HG03571 (cell line): Measurements from ENCODE around the gene C19orf81.

ENCODE experiments used
- ATAC-seq: cut with Tn5 transposase; IDR thresholded peaks from one replicate; pipeline ENCODE4 v1.9.1; 2021; ENCODE audit not compliant: unreplicated experiment

Gene C19orf81

DNA sequence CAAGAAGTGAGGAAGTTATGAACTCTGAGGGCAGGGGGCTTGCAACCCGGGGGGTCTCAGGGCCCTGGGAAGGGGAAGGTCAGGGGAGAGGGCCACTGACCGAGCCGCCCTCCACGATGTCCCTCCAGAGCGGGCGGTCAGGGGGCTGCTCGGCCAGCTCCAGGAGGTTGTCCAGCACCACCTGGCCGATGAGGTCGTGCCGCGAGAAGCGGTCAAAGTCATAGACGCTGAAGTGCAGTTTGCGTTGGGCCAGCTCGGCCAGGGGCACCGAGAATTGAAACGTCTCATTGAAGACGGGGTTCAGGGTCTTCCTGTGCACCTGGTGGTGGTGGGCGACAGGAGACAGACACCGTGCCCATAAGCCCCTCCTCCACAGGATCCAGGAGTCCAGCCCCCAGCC is 20.1 kb upstream of the C19orf81 start:
- no peak for ATAC-seq

- no peak for ATAC-seq
These were observed 19.4 kb upstream of the C19orf81 start for GRCh38 chr19:50629801-50630200.

DNA sequence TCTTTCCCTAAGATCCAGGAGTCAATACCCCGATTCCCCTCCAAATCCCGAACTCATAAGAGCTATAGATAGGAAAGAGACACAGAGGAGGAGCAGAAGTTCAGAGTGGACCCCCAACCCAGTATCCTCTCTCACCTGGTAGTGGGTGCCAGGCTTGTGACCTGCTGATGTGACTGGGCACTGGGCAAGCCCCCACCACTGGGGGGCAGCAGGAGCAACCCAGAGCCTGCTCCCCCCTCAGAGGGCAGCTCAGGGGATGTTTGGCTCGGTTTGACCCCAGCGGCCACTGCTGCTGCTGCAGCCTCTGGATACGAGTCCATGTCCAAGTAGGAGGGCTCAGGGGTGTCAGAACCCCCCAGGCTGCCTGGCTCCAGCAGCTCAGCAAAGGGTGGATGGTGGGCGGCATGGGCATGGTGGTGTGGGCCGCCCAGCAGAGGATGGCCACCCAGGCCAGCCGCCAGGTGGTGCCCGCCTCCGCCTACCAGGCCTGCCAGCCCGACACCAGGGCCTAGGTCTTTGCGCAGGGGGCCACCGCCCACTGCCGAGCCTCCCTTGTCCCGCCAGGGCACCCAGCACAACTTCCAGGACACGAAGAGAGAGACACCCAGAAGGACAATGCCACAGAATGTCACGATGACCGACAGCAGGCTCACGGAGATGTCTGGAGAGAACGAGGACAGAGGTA is 17.0 kb upstream of the C19orf81 start:
- ATAC-seq, result no peak

DNA sequence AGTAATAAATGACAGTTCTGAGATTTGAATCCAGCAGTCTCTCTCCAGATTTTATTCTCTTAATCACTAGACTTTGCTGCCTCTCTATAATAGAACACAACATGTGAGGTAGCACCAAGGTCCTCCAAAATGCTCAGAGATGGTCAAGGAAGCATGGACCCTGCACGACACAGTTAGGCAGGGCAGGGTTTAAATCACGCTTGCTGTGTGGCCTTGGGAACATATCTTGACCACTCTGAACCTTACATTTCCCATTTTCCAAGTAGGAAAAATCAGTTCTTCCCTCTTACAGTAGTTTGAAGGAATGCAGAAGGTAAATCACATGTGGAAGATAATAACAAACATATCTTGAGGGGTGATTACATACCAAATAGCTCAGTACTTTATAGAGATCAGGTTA is 15.9 kb upstream of the C19orf81 start:
- no peak for ATAC-seq

DNA sequence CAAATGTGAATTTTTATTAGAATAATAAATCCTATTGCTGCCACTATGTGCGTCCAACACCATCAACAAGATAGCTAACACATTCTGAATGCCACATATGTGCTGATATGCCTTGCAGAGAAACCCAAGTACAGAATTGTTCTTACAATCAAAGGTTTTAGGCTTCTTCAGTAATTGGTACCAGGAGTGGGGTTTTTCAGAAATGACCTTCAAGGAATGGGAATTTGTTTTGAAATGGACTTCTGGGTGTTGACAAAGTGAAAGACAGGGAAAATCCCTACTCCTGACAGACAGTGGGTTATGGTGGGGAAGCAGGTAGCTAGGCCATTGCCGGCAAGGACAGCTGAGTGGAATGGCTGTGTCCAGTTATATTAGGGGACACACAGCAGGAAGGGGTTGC is 15.3 kb upstream of the C19orf81 start:
- no peak for ATAC-seq

DNA sequence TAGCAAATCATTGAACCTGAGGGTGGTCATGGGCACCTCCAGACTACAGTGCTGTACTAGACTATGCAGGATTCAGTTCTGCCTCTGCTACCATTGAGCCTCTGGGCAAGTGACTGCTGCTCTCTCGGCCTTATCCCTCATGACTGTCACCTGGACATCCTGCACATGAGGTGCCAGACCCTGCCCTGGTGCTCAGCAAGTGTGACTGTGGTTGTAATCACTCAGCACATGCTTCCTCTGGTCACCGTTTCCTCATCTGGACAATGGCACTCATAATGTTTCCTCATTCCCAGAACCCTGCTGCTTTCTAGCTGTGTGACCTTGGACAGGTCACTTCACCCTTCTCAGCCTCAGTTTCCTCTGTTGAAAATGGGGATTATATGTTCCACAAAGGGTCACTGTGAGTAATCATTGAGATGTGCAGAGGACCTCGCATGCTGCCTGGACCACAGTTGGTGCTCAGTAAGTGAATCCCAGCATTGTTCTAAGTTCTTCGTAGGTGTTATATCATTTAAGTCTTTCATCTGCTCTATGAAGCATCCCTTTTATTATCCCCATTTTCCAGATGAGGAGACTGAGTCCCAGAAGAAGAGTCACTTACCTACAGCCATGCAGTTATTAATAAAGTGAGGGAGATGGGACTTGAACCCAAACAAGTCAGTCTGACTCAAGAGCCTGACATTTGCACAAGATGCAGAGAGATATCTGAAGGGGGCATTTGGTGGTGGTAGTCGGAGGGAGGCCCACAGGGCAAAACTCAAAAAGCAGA is 12.7 kb upstream of the C19orf81 start:
- no peak for ATAC-seq

- ATAC-seq, result no peak
These were observed 10.6 kb upstream of the C19orf81 start for GRCh38 chr19:50638600-50638999.

DNA sequence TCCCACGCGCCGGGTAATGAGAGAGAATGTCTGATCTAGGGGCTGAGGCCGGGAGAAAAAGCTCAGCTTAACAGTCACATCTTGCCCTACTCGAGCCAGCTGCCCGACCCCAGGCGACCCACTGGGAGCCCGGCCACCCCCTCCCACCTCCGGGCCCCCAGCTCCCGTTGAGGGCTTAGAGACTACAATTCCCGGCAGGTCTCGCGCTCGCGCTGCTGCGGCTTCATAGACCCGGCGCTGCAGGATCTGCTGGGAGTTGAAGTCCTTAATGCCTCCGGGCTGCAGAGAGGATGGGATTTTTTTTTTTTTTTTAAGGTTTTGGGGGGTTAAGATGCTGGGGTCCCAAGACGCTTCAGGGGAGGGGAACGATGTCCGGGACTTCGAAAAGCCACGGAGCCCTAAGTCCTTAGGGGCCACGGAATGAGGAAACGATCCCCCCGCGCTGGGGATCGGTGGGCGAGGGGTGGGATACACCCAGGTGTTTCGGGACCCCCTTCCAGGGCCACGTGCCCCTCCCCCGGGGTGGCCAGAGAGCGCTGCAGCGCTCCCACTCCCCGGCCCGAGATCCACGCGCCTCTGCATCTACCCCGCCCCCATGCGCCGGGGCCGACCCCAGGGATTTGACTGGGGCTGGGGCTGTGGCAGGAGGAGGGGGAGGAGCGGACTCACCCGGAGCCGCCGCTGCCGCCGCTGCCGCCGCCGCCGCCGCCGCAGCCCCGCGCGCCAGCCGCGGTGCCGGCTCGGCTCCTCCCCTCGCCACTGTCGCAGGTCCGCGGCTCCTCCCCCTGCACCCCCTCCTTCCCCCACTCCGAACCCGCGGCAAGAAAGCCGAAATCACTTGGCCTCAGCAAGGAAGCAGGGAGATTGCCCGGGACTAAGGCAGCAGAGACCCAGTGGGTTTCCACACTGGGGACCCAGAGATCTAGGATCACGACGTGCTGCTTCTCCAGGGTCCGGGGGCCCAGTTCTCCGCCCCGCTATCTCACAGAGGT is 9.8 kb upstream of the C19orf81 start, which contains the start of gene SYT3:
SYT3 (minus strand) TSS at position 761 of the 992 bp plus-strand sequence. CDS start 2,470 bp downstream, outside the sequence.
- no peak for ATAC-seq

DNA sequence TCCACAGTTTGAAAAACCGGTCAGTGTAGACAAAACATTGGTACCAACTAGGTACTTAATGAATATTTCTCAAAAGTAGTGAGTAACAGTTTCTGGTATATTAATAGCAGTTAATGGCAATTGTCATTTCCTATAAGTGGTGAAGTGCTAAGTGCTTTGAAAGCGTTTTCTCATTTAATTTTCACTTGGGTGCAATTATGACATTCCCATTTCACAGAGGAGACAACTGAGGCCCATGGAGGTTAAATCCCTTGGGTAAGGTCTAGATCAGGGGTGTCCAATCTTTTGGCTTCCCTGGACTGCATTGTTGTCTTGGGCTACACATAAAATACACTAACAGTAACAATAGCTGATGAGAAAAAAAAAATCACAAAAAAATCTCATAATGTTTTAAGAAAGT is 8.9 kb upstream of the C19orf81 start:
- no peak for ATAC-seq

DNA sequence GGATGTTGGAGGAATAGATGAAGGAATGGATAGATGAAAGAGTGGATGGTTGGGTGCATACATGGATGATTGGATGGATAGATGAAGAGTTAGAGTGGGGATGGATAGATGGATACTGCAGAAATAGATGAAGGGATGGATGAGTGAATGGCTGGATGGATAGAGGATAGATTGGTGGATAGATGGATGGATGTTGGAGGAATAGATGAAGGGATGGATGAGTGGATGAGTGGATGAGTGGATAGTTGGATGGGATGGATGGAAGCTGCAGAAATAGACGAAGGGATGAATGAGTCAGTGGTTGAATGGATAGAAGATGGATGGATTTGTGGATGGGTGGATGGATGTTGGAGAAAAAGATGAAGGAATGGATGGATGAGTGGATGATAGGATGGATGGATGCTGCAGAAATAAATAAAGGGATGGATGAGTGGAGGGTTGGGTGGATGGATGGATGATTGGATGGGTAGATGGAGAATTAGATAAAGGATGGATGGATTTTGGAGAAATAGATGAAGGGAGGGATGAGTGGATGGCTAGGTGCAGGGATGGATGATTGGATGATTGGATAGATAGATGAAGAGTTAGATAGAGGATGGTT is 4.8 kb upstream of the C19orf81 start:
- ATAC-seq, result no peak

DNA sequence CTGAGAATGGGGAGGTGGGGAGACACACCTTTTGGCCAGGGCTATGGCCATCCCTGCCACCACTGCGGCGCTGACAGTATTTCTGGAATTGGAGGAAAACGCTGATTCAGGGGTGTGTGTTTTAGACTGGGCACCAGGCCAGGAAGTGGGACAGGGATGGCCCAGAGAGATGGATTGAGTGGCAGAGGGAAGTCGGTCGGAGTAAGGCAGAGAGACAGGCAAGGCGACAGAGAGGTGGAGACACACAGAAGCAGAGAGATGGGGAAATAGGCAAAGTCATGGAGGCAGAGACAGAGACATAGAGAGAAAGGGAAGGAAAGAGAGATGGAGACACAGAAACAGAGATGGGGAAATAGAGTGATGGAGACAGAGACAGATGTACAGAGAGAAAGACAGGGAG is 4.1 kb upstream of the C19orf81 start:
- no peak for ATAC-seq

GRCh38 chr19:50646074-50646807 is 3.0 kb upstream of the C19orf81 start:
- ATAC-seq, result no peak

DNA sequence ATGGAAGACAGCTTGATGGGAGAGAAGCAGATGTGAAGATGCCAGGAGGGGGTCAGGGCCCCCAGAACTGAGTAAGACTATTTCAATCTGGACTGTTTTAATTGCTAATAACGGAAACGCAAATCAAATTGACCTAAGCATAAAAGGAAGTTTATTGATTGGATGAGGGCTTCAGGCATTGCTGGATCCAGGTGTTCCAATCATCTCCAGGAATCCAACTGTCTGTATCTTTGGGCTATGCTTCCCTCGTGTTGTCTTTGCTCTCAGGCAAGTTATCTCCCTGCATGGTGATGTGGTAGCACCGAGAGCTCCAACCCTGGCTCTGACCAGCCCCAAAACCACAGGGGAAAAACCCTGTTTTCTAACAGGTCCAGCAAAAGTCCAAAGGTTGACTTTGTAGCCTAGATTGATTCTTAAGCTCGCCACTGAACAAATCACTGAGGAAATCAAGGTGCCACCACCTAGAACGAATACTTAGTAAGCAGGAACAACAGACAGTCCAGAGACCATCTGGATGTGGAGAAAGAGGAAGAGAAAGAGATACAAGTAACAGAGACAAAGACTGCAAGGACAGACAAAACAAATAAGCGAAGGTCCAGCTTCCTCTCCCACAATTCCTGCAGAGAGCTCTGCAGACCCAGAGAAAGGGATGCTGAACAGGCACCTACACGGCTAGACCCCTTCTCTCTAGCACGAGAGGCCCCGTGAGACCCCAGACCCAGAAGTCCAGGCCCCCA is 1.2 kb upstream of the C19orf81 start:
- ATAC-seq, result no peak

DNA sequence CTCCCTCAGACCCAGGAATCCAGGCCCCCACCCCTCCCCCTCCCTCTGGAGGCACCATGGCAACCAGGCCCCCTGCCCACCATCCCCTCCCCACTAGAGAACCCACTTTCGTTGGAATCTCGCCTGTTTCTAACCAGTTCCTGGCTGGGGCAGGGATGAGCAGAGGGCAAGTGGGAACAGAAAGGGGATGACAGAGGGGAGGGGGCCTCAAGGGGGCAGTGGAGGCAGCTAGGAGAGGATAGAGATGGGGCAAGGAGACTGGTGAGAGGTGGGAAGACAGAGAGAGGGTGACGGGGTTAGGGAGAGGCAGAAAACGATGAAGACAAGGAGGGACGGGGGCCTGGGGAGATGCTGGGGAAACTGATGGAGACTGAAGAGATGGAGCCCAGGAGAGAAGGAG is 586 bp upstream of the C19orf81 start:
- no peak for ATAC-seq

- no peak for ATAC-seq
These were observed 1.9 kb downstream of the C19orf81 start for GRCh38 chr19:50651174-50651573.

DNA sequence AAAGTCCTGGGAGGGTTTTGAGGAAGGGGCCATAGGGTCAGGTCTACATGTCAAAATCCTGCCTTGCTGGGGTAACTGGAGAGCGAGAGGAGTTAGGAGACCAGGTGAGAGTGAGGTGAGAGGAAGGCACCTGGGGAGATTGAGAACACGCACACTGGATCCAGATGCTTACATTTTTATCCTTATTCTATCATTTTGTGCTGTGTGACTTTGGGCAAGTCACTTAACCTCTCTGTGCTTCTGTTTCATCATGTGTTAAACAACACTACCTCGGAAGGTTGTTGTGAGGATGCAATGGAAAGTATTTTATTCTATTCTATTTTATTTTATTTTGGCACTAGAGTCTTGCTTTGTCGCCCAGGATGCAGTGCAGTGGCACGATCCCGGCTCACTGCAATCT is 3.5 kb downstream of the C19orf81 start:
- ATAC-seq, result no peak

DNA sequence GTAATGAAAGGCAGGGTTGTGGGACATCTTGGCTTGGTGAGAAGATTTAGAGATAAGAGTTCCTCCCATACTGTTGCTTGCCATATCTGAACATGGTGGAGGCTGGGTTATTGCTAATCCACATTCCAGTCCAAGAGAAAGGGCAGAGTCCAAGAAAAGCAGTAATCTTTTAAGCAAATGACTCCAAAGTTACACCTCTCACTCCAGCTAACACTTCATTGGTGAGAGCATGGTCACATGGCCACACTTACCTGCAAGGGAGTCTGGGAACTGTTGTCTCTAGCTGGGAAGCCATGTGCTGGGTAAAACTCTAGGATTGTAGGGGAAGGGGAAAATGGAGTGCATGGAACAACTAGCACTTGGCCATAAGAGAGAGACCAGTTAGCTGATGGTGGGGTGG is 5.6 kb downstream of the C19orf81 start:
- no peak for ATAC-seq

- no peak for ATAC-seq
These were observed 8.0 kb downstream of the C19orf81 start for GRCh38 chr19:50657222-50657669.

- ATAC-seq, result no peak
These were observed 8.6 kb downstream of the C19orf81 start for GRCh38 chr19:50657712-50658440.
